ENCODE data around the gene PCCA. TPM values are rescaled to one million over a fixed set of nuclear protein-coding genes. Genes with fewer than 3 reads are reported as not detected.

The PCCA gene
- total and polyA plus RNA-seq, 2 of the 13 experiments (the other 11 are each of a cell fraction or from before 2014, with no cell fraction given): 15.0 to 32.2 TPM

DNA sequence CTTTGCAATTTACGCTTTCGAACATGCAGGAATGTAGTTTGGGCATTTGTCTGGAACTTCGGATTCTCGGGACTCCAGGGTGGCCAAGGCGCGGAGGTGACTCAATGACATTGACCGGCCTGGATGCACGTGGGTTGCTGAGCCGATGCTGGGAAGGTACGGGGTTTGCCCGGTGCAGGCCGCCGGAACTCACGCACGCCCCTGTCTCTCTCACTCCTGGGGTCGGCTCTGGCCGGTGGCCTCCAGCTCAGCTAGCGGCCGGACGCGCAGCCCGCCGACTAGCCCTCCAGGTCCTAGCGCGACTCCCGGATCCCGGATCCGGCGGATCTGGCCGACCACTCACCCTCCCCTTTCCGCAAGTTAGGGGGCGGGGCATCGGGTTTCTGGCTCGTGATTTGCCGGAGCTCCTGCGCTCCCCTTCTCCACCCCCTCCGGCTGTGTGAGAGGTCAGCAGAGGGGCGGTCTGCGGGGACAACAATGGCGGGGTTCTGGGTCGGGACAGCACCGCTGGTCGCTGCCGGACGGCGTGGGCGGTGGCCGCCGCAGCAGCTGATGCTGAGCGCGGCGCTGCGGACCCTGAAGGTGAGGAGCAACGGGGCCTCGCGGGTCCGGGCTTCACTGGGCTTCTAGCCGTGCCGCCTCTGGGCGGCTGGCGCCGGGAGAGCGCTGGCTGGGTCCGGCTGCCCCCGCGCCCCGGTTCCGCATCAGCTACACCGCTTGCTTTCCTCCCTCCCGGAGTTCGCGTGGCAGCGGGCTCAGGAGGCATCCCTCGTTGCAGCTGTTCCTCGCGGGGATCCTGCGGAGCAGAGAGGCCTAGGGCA, at the start of gene PCCA (continued):
- peak; percentile 90 for TF ChIP-seq KMT2A (CRISPR knock-in tag; IDR thresholded peaks at IDR 0.05)
- TF ChIP-seq, protein P1, sequence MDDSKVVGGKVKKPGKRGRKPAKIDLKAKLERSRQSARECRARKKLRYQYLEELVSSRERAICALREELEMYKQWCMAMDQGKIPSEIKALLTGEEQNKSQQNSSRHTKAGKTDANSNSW (CRISPR knock-in tag; IDR thresholded peaks at IDR 0.05; ENCODE audit: borderline replicate concordance): no peak
- TF ChIP-seq SMYD3 (CRISPR knock-in tag; IDR thresholded peaks at IDR 0.05): no peak
- TF ChIP-seq, protein P2, sequence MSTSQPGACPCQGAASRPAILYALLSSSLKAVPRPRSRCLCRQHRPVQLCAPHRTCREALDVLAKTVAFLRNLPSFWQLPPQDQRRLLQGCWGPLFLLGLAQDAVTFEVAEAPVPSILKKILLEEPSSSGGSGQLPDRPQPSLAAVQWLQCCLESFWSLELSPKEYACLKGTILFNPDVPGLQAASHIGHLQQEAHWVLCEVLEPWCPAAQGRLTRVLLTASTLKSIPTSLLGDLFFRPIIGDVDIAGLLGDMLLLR (CRISPR knock-in tag; IDR thresholded peaks at IDR 0.05): peak; percentile 91; the same call in 1 of the 2 replicates
- TF ChIP-seq, protein P3, sequence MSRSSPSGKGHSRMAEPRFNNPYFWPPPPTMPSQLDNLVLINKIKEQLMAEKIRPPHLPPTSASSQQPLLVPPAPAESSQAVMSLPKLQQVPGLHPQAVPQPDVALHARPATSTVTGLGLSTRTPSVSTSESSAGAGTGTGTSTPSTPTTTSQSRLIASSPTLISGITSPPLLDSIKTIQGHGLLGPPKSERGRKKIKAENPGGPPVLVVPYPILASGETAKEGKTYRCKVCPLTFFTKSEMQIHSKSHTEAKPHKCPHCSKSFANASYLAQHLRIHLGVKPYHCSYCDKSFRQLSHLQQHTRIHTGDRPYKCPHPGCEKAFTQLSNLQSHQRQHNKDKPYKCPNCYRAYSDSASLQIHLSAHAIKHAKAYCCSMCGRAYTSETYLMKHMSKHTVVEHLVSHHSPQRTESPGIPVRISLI (CRISPR knock-in tag; IDR thresholded peaks at IDR 0.05; ENCODE audit: borderline replicate concordance): 0 out of 2 replicates have a peak, but pooled peaks have one; percentile 50
- TF ChIP-seq, protein P4, sequence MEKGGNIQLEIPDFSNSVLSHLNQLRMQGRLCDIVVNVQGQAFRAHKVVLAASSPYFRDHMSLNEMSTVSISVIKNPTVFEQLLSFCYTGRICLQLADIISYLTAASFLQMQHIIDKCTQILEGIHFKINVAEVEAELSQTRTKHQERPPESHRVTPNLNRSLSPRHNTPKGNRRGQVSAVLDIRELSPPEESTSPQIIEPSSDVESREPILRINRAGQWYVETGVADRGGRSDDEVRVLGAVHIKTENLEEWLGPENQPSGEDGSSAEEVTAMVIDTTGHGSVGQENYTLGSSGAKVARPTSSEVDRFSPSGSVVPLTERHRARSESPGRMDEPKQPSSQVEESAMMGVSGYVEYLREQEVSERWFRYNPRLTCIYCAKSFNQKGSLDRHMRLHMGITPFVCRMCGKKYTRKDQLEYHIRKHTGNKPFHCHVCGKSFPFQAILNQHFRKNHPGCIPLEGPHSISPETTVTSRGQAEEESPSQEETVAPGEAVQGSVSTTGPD (CRISPR knock-in tag; IDR thresholded peaks at IDR 0.05): 0 out of 2 replicates have a peak, but pooled peaks have one; percentile 22
- TF ChIP-seq FOXA3 (CRISPR knock-in tag; IDR thresholded peaks at IDR 0.05): peak; percentile 67
- peak; percentile 80; the same call in 1 of the 2 replicates for TF ChIP-seq PPARG (CRISPR knock-in tag; conservative IDR thresholded peaks at IDR 0.05)
- no peak; the same call in 1 of the 2 replicates for TF ChIP-seq ZMYM2 (CRISPR knock-in tag; IDR thresholded peaks at IDR 0.05)
- TF ChIP-seq, protein P5, sequence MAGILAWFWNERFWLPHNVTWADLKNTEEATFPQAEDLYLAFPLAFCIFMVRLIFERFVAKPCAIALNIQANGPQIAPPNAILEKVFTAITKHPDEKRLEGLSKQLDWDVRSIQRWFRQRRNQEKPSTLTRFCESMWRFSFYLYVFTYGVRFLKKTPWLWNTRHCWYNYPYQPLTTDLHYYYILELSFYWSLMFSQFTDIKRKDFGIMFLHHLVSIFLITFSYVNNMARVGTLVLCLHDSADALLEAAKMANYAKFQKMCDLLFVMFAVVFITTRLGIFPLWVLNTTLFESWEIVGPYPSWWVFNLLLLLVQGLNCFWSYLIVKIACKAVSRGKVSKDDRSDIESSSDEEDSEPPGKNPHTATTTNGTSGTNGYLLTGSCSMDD (CRISPR knock-in tag; IDR thresholded peaks at IDR 0.05): 0 out of 2 replicates have a peak, but pooled peaks have one; percentile 52
- TF ChIP-seq ZNF557 (CRISPR knock-in tag; IDR thresholded peaks at IDR 0.05): no peak; the same call in 1 of the 2 replicates
- TF ChIP-seq ZNF501 (CRISPR knock-in tag; IDR thresholded peaks at IDR 0.05): peak; percentile 95
- TF ChIP-seq GFI1 (CRISPR knock-in tag; IDR thresholded peaks at IDR 0.05; ENCODE audit: borderline replicate concordance): peak; percentile 58; the same call in 1 of the 2 replicates
- peak; percentile 88 for TF ChIP-seq RBM39 (IDR thresholded peaks at IDR 0.05; ENCODE audit: low read depth, low read length, poor library complexity, severe bottlenecking)
- TF ChIP-seq, protein P6, sequence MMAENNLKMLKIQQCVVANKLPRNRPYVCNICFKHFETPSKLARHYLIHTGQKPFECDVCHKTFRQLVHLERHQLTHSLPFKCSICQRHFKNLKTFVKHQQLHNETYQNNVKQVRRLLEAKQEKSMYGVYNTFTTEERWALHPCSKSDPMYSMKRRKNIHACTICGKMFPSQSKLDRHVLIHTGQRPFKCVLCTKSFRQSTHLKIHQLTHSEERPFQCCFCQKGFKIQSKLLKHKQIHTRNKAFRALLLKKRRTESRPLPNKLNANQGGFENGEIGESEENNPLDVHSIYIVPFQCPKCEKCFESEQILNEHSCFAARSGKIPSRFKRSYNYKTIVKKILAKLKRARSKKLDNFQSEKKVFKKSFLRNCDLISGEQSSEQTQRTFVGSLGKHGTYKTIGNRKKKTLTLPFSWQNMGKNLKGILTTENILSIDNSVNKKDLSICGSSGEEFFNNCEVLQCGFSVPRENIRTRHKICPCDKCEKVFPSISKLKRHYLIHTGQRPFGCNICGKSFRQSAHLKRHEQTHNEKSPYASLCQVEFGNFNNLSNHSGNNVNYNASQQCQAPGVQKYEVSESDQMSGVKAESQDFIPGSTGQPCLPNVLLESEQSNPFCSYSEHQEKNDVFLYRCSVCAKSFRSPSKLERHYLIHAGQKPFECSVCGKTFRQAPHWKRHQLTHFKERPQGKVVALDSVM (CRISPR knock-in tag; IDR thresholded peaks at IDR 0.05): peak; percentile 66
- TF ChIP-seq, protein P7, sequence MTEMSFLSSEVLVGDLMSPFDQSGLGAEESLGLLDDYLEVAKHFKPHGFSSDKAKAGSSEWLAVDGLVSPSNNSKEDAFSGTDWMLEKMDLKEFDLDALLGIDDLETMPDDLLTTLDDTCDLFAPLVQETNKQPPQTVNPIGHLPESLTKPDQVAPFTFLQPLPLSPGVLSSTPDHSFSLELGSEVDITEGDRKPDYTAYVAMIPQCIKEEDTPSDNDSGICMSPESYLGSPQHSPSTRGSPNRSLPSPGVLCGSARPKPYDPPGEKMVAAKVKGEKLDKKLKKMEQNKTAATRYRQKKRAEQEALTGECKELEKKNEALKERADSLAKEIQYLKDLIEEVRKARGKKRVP (CRISPR knock-in tag; IDR thresholded peaks at IDR 0.05): peak in 1 of 2 experiments; percentile 15; a peak in 1 of 4 replicates
- TF ChIP-seq ETV5 (CRISPR knock-in tag; IDR thresholded peaks at IDR 0.05; ENCODE audit: borderline replicate concordance): peak; percentile 98
- peak; percentile 13; the same call in 1 of the 2 replicates for TF ChIP-seq FOXM1 (CRISPR knock-in tag; IDR thresholded peaks at IDR 0.05)
- TF ChIP-seq MXD4 (CRISPR knock-in tag; IDR thresholded peaks at IDR 0.05): peak; percentile 97
- TF ChIP-seq NFKB2 (CRISPR knock-in tag; IDR thresholded peaks at IDR 0.05; ENCODE audit: borderline replicate concordance): peak; percentile 83; the same call in 1 of the 2 replicates
